HEK293 (cell line): ENCODE data around the gene ZNF536.
A peak's percentile ranks its signal among the peaks of the same experiment; 100 is the strongest.

Experiments
- CTCF ChIA-PET: fragments of 350-600 bp; formaldehyde crosslinking; extraction: SDS; loops from one replicate; lab custom pipeline; 2021; ENCODE audit warnings: antibody characterized with exemption; lab: Yijun Ruan, JAX
- POLR2A ChIA-PET: fragments of 300-600 bp; formaldehyde crosslinking; extraction: SDS; loops from one replicate; lab custom pipeline; 2020; ENCODE audit warnings: antibody characterized with exemption, inconsistent platforms; lab: Yijun Ruan, JAX
- H3K27ac ChIP-seq: fragments of 200-500 bp; sonication (Bioruptor generic); 2 replicates; pipeline ENCODE4 v1.5.1; 2014; ENCODE audit warnings: low read depth, low read length, control low read depth, inconsistent platforms; ENCODE audit errors: extremely low read depth
- H3K36me3 ChIP-seq, 2 experiments: fragments of 200-500 bp in 1 of 2; sonication (Bioruptor generic) in 1 of 2; 1 replicate in 1 of 2; 2 replicates in 1 of 2; pipeline ENCODE4 v1.5.1; 2014 to 2017; ENCODE audit warnings: inconsistent platforms in 2 of 2, low read length in 2 of 2; ENCODE audit not compliant: control insufficient read depth in 2 of 2, insufficient read depth in 1 of 2
- H3K4me1 ChIP-seq: fragments of 200-500 bp; sonication (Bioruptor generic); 2 replicates; pipeline ENCODE4 v1.5.1; 2014; ENCODE audit warnings: mild to moderate bottlenecking, low read length, inconsistent platforms; ENCODE audit not compliant: control insufficient read depth, insufficient read depth
- H3K4me3 ChIP-seq: 2 replicates; pipeline ENCODE4 v1.5.1; 2011; ENCODE audit warnings: low read depth, mild to moderate bottlenecking, control low read depth, low read length, moderate library complexity
- H3K9me3 ChIP-seq: fragments of 200-500 bp; sonication (Bioruptor generic); 2 replicates; pipeline ENCODE4 v1.5.1; 2014; ENCODE audit warnings: low read depth, low read length, inconsistent platforms; ENCODE audit not compliant: control insufficient read depth, insufficient read depth
- GLI4 ChIP-seq: fragments of 450-650 bp; formaldehyde crosslinking; IDR thresholded peaks from 2 replicates; pipeline ENCODE4 v1.5.1; 2016; ENCODE audit warnings: missing biosample characterization, missing genetic modification characterization
- KLF10 ChIP-seq: fragments of 450-650 bp; IDR thresholded peaks from 2 replicates; pipeline ENCODE4 v1.5.1; 2018; ENCODE audit warnings: missing biosample characterization, mild to moderate bottlenecking, missing genetic modification characterization
- KLF8 ChIP-seq: fragments of 450-650 bp; formaldehyde crosslinking; IDR thresholded peaks from 2 replicates; pipeline ENCODE4 v1.5.1; 2016; ENCODE audit warnings: missing biosample characterization, missing genetic modification characterization
- RBAK ChIP-seq: fragments of 450-650 bp; formaldehyde crosslinking; IDR thresholded peaks from 2 replicates; pipeline ENCODE4 v1.5.1; 2016; ENCODE audit warnings: missing biosample characterization, missing genetic modification characterization
- SCRT1 ChIP-seq: fragments of 450-650 bp; formaldehyde crosslinking; IDR thresholded peaks from 2 replicates; pipeline ENCODE4 v1.5.1; 2016; ENCODE audit warnings: missing biosample characterization, missing genetic modification characterization, borderline replicate concordance
- SCRT2 ChIP-seq: fragments of 450-650 bp; formaldehyde crosslinking; IDR thresholded peaks from 2 replicates; pipeline ENCODE4 v1.5.1; 2016; ENCODE audit warnings: missing biosample characterization, missing genetic modification characterization
- SP2 ChIP-seq: fragments of 450-650 bp; formaldehyde crosslinking; IDR thresholded peaks from 2 replicates; pipeline ENCODE4 v1.5.1; 2016; ENCODE audit warnings: missing biosample characterization, missing genetic modification characterization
- WT1 ChIP-seq: fragments of 450-650 bp; formaldehyde crosslinking; IDR thresholded peaks from 2 replicates; pipeline ENCODE4 v1.5.1; 2016; ENCODE audit warnings: missing biosample characterization, missing genetic modification characterization
- ZBTB10 ChIP-seq: fragments of 450-650 bp; formaldehyde crosslinking; IDR thresholded peaks from 2 replicates; pipeline ENCODE4 v1.5.1; 2016; ENCODE audit warnings: missing biosample characterization, missing genetic modification characterization
- ZBTB44 ChIP-seq: fragments of 450-650 bp; IDR thresholded peaks from 2 replicates; pipeline ENCODE4 v1.5.1; 2018; ENCODE audit warnings: missing biosample characterization, mild to moderate bottlenecking, missing genetic modification characterization
- ZBTB8A ChIP-seq: fragments of 450-650 bp; formaldehyde crosslinking; IDR thresholded peaks from 2 replicates; pipeline ENCODE4 v1.5.1; 2016; ENCODE audit warnings: missing biosample characterization, missing genetic modification characterization
- ZNF169 ChIP-seq: fragments of 450-650 bp; formaldehyde crosslinking; IDR thresholded peaks from 2 replicates; pipeline ENCODE4 v1.5.1; 2016; ENCODE audit warnings: missing biosample characterization, missing genetic modification characterization
- ZNF174 ChIP-seq: fragments of 450-650 bp; formaldehyde crosslinking; IDR thresholded peaks from 2 replicates; pipeline ENCODE4 v1.5.0; 2017; ENCODE audit warnings: missing biosample characterization, mild to moderate bottlenecking, missing genetic modification characterization
- ZNF2 ChIP-seq: fragments of 450-650 bp; formaldehyde crosslinking; IDR thresholded peaks from 2 replicates; pipeline ENCODE4 v1.5.1; 2016; ENCODE audit warnings: missing biosample characterization, missing genetic modification characterization
- ZNF266 ChIP-seq: fragments of 450-650 bp; formaldehyde crosslinking; IDR thresholded peaks from 2 replicates; pipeline ENCODE4 v1.5.1; 2016; ENCODE audit warnings: missing biosample characterization, missing genetic modification characterization, low read depth
- ZNF433 ChIP-seq: fragments of 450-650 bp; formaldehyde crosslinking; IDR thresholded peaks from 2 replicates; pipeline ENCODE4 v1.5.1; 2016; ENCODE audit warnings: missing biosample characterization, missing genetic modification characterization, low read depth
- ZNF596 ChIP-seq: fragments of 450-650 bp; IDR thresholded peaks from 2 replicates; pipeline ENCODE4 v1.5.0; 2018; ENCODE audit warnings: missing biosample characterization, mild to moderate bottlenecking, missing genetic modification characterization, moderate library complexity
- ZNF626 ChIP-seq: fragments of 450-650 bp; sonication (Bioruptor Pico); formaldehyde crosslinking; IDR thresholded peaks from 2 replicates; pipeline ENCODE4 v1.5.1; 2018; ENCODE audit warnings: missing biosample characterization, missing genetic modification characterization, inconsistent platforms
- ZNF776 ChIP-seq: fragments of 450-650 bp; formaldehyde crosslinking; IDR thresholded peaks from 2 replicates; pipeline ENCODE4 v1.5.0; 2017; ENCODE audit warnings: missing biosample characterization, missing genetic modification characterization, borderline replicate concordance
- ZSCAN16 ChIP-seq: fragments of 450-650 bp; formaldehyde crosslinking; IDR thresholded peaks from 2 replicates; pipeline ENCODE4 v1.5.1; 2016; ENCODE audit warnings: missing biosample characterization, missing genetic modification characterization
- ZXDB ChIP-seq: fragments of 450-650 bp; formaldehyde crosslinking; IDR thresholded peaks from 2 replicates; pipeline ENCODE4 v1.5.1; 2016; ENCODE audit warnings: missing biosample characterization, missing genetic modification characterization

The ZNF536 gene

DNA sequence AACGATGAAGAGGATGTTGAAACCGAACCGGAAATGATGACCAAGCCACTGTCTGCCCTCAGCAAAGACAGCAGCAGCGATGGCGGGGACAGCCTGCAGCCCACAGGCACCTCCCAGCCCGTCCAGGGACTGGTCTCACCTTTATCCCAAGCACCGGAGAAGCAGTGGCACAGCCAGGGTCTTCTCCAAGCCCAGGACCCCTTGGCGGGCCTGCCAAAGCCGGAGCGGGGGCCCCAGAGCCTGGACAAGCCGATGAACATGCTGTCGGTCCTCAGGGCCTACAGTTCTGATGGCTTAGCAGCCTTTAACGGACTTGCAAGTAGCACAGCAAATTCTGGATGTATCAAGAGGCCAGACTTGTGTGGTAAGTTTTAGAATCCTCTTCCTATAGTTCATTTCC, 177.0 kb downstream of the ZNF536 start:
- Histone ChIP-seq H3K36me3 (peaks cover 0 to 3% of the 10 kb centered on the region in 2 experiments; a peak in 1 of 3 replicates), H3K27ac (no peak overlapping the region), H3K4me1 (no peaks in the 10 kb centered on the region), H3K4me3 (no peak overlapping the region)
- TF ChIP-seq ZNF174 (tag by site-specific recombination): no peak
- no peak for TF ChIP-seq ZNF433
- no peak for TF ChIP-seq WT1 (tag by site-specific recombination)
- no peak for TF ChIP-seq ZBTB44 (tag by site-specific recombination)
- no peak for TF ChIP-seq KLF10 (tag by site-specific recombination)
- TF ChIP-seq ZNF776: no peak
- no peak for TF ChIP-seq RBAK (tag by site-specific recombination)
- no peak for TF ChIP-seq ZNF626 (tag by site-specific recombination)
- no peak for TF ChIP-seq ZNF596
- no peak for TF ChIP-seq ZNF2 (tag by site-specific recombination)
- TF ChIP-seq, all 188 proteins: peak for 0
- POLR2A ChIA-PET: no interaction called here
- H3K9me3 ChIP-seq: no peaks in the 10 kb centered on the region
- CTCF ChIA-PET: no interaction called here

DNA sequence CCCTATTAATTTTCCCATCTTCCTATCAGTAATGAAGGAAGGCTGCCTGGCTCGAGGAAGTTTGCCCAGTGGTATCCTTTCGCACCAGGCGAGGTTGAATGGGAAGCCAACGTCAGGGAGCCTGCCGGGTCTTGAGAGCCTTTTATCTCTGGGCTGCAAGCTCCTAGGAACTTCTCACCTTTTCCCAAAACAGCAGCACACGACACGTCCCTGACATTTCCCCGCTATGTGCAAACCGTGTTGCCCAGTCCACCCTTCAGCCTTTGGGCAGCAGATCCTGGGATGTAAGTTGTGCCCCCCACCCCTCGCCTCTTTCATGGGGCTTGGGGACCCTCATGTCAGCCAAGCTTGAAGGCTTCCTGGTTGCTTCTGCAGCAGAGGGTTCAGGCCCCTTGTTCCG, 179.1 kb downstream of the ZNF536 start:
- POLR2A ChIA-PET: no interaction called here
- H3K27ac ChIP-seq: no peak overlapping the region

DNA sequence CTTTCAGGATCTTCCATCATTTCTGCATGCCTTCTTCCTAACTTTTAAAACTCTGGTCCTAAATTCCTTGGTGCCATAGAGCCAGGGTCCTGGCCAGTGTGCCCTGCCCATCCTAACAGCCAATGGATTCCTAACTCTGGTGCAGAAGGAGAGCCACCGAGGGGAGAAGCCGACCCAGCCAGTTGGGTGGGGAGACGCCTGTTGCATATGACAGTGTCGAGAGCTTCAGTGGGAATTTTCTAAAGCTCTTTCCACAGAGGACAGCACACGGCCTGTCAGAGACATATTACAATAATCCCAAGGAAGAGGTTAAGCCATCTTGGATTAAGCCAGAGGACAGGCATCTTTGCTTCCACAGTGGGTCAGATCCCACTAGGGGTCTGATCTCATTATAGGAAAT, 180.4 kb downstream of the ZNF536 start:
- Histone ChIP-seq H3K27ac (no peak overlapping the region), H3K4me3 (no peak overlapping the region), H3K4me1 (peaks cover 8% of the 10 kb centered on the region), H3K36me3 (peaks cover 0 to 3% of the 10 kb centered on the region in 2 experiments; a peak in 1 of 3 replicates), H3K9me3 (no peaks in the 10 kb centered on the region)
- CTCF ChIA-PET: no interaction called here
- POLR2A ChIA-PET: interaction anchor here (0.6 kb wide), 1 partner anchor 31 kb away, joined by 5 read pairs; no protein-coding TSS in a partner anchor
- TF ChIP-seq SCRT1 (tag by site-specific recombination): 0 out of 2 replicates have a peak, but pooled peaks have one; percentile 48
- TF ChIP-seq SCRT2 (tag by site-specific recombination): peak; percentile 75
- TF ChIP-seq WT1 (tag by site-specific recombination): no peak
- TF ChIP-seq ZNF2 (tag by site-specific recombination): no peak
- no peak for TF ChIP-seq ZBTB8A (tag by site-specific recombination)
- no peak for TF ChIP-seq ZXDB (tag by site-specific recombination)
- TF ChIP-seq ZSCAN16: no peak
- TF ChIP-seq ZNF169 (tag by site-specific recombination): no peak

More for the DNA sequence above, 179.1 kb downstream of the ZNF536 start:
- no peaks in the 10 kb centered on the region for H3K9me3 ChIP-seq
- CTCF ChIA-PET: interaction anchor here (0.6 kb wide), 1 partner anchor 584 kb away, joined by 4 read pairs; no protein-coding TSS in a partner anchor
- H3K36me3 ChIP-seq: peaks cover 0 to 3% of the 10 kb centered on the region in 2 experiments; a peak in 1 of 3 replicates
- H3K4me3 ChIP-seq: no peak overlapping the region
- TF ChIP-seq ZNF266 (tag by site-specific recombination) (no peak), SP2 (tag by site-specific recombination) (no peak), GLI4 (tag by site-specific recombination) (no peak), KLF8 (no peak), ZBTB10 (no peak)
- peaks cover 3% of the 10 kb centered on the region for H3K4me1 ChIP-seq
